T-helper 9 cell (primary cell): ENCODE data around the gene MYH7B.

Source experiments
- DNase-seq: peaks from one replicate; pipeline ENCODE4 v3.0.0-alpha.2; 2020

MYH7B gene

GRCh38 chr20:34977365-34978091, 21.9 kb downstream of the MYH7B start:
- DNase-seq: no peak

DNA sequence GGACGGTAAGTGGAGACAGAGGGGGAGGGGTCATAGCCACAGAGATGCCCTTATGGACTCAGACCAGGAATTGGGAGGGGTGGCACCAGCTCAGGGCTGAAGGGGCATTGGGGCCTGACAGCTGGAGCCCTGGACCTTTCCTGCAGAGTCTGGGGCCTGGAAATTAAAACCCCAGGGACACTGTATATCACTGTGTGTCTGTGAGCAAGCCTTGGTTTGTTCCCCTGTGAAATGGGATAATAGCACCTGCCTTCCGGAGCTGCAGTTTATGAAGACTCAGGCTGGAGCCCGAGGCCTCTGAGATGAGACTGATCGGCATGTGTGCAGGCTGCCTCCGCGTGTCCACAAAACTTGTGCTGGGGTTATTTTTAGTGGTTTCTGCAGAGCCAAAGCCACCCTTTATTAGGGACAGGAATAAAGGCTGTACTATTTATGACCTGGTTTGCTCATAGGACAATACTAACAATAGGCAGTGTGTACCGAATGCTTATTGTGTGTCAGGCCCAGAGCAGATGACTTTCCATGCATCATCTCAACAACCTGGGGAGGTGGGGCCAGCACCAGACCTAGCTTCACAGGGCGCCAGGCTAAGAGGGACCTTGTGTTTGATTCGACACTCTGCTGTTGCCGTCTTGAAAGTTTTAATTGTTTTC, 22.6 kb downstream of the MYH7B start:
- DNase-seq: no peak

GRCh38 chr20:34979366-34980153, 23.9 kb downstream of the MYH7B start:
- DNase-seq: no peak

GRCh38 chr20:34980543-34981233, 25.0 kb downstream of the MYH7B start:
- DNase-seq: no peak

GRCh38 chr20:34982270-34983088, 26.8 kb downstream of the MYH7B start:
- DNase-seq: no peak

- DNase-seq: no peak
Observed at GRCh38 chr20:34983089-34983820, 27.6 kb downstream of the MYH7B start.

DNA sequence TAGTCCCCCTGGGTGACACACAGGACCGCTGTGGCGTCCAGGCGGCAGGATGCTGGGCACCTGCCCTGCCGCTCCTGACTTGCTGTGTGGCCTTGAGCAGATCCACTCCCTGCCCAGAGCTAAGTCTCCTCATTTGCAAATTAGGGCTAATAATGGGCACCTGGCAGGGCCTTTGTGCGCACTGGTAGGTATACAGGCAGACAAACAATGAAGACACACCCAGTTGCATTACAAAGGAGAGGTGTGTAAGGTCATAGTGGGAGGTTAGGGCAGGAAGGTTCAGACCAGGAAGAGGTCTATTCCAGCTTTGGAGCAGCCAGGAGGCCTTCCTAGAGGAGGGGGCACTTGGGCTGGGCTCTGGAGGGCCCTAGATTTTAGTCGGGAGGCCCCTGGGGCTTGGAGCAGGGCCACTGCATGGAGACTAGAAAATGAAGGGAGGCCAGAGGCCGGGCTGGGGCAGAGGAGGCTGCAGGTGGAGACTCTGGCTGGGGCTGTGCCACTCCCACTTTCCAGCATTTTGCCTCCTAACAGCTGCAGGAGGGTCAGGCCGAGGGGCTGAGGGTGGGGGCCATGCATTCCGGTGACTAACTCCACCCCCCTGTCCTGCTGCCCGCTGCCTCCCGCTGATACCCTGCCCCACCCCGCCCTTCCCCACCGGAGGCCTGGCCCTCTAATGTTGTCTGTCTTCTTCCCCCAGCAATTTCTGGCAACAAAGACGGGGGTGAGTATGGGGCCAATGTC, 28.5 kb downstream of the MYH7B start:
- DNase-seq: no peak

- DNase-seq: no peak
Observed at GRCh38 chr20:34984756-34985261, 29.1 kb downstream of the MYH7B start.

DNA sequence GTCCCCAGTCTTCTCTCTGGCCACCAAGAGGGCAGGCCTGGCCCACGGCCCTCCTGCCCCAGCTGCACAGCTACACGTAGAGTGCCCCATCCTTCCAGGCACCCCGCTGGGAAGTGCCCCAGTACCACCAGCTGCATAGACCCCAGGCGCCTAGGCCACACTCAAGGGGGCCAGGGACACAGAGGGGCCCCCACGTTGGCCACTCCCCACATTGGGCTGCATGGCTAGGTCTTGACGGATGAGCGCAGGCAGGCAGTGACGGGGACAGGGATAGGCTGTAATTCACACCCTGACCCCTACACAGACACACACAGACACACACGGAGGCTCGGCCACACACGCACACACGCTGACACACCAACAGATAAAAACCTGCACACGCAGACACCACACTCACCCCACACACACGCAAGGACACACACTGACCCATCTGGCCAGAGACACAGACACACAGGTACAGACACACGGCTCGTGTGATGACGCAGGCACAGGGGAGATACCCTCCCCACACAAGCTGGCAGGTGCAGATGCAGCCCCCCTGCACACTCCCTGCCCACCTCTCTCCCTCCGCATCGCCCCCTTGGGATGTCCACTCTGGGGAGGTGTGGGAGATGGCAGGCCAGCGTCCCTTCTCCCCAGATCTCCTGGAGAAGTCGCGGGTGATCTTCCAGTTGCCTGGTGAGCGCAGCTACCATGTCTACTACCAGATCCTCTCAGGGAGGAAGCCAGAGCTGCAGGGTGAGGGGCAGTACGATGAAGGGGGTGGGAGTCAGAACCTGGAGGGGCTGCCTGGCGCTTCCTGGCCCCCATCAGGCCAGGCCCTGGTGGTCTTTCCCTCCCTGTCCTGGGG, 30.0 kb downstream of the MYH7B start:
- no peak for DNase-seq

GRCh38 chr20:34986311-34987287, 30.9 kb downstream of the MYH7B start:
- no peak for DNase-seq

DNA sequence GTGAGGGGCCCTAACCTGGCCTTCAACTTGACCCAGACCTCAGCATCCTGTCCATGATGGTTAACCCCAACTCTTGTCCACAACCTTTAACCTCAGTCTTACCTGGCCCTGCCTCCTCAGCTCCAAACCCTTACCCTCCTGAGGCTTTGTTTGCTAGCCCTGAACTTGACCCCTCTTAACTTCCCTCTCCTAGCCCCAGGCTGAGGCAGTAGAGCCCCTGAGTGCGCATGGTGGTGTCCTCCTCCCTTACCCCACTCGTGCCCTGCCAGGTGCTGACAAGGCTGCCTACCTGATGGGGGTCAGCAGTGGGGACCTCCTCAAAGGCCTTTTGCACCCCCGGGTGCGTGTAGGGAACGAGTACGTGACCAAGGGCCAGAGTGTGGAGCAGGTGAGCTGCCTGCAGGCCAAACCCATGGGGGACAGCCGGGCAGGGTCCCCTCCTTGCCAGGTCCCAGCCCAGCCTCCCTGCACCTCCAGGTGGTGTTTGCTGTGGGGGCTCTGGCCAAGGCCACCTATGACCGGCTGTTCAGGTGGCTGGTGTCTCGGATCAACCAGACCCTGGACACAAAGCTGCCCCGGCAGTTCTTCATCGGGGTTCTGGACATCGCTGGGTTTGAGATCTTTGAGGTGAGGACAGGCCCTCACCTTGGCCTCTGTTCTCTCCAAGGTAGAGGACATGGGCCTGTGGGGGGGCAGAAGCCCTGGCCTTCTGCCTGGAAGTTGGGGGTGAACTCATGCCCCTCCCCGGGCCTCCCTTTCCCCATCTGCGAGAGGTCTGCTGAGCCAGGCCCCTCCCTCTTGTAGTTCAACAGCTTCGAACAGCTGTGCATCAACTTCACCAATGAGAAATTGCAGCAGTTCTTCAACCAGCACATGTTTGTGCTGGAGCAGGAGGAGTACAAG, 31.9 kb downstream of the MYH7B start:
- DNase-seq: no peak

GRCh38 chr20:34988191-34988540, 32.5 kb downstream of the MYH7B start:
- no peak for DNase-seq

- DNase-seq: no peak
Observed at GRCh38 chr20:34989118-34989517, 33.5 kb downstream of the MYH7B start.

GRCh38 chr20:34989670-34990069, 34.0 kb downstream of the MYH7B start:
- DNase-seq: no peak

DNA sequence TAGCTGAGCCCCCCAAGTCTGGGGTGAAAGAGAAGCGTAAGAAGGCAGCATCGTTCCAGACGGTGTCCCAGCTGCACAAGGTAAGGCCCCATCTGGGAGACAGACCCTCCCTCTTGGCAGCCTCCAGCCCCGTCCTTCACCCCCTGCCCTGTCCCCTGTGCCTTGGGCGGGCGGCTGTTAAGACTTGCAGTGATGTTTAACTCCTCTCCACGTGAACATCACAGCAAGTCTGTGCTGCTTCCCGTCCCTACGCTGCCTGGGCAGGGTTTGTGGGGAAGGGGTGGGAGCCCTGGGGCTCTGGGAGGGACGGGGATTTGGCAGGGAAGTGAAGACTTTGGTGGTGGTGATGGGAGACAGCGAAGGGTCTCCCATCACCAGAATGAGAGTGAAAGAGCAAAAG, 34.6 kb downstream of the MYH7B start:
- no peak for DNase-seq

DNA sequence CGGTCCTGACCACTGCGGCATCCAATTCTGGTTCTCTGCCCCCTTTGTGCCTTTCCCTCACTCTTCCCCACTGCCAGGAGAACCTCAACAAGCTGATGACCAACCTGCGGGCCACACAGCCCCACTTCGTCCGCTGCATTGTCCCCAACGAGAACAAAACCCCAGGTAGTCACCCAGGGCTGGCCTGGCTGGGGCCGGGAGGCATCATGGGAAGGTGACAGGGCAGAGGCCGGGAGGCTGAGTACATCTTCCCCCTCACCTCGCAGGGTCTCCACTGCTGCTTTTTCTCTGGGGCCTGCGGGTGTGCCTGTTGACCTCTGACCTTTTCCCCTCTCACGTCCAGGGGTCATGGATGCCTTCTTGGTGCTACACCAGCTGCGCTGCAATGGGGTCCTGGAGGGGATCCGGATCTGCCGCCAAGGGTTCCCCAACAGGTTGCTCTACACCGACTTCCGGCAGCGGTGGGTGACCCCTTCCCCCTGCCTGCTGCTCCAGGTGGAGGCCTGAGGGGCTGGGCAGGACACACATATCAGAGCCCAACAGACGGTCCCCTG, 35.1 kb downstream of the MYH7B start:
- DNase-seq: no peak
